ENCODE measurements around the gene TEX29.

The TEX29 gene

GRCh38 chr13:111289251-111289650, 31.2 kb upstream of the TEX29 start:
- DNase-seq (ENCODE audit: low read depth in 1 of 2, low spot score in 1 of 2) = no peak

- no peak for DNase-seq (ENCODE audit: low read depth in 1 of 2, low spot score in 1 of 2)
Measured at GRCh38 chr13:111291908-111292307, 28.5 kb upstream of the TEX29 start.

GRCh38 chr13:111292710-111293485, 27.5 kb upstream of the TEX29 start:
- DNase-seq (ENCODE audit: low read depth in 1 of 2, low spot score in 1 of 2) = no peak

- DNase-seq (ENCODE audit: low read depth in 1 of 2, low spot score in 1 of 2) = no peak
Measured at GRCh38 chr13:111295886-111296285, 24.6 kb upstream of the TEX29 start.

GRCh38 chr13:111296417-111296816, 24.0 kb upstream of the TEX29 start:
- no peak for DNase-seq (ENCODE audit: low read depth in 1 of 2, low spot score in 1 of 2)

GRCh38 chr13:111298214-111298975, 22.0 kb upstream of the TEX29 start:
- DNase-seq (ENCODE audit: low read depth in 1 of 2, low spot score in 1 of 2) = no peak

GRCh38 chr13:111302045-111302726, 18.3 kb upstream of the TEX29 start:
- DNase-seq (ENCODE audit: low read depth in 1 of 2, low spot score in 1 of 2) = no peak

- no peak for DNase-seq (ENCODE audit: low read depth in 1 of 2, low spot score in 1 of 2)
Measured at GRCh38 chr13:111303559-111303958, 16.9 kb upstream of the TEX29 start.

- no peak for DNase-seq (ENCODE audit: low read depth in 1 of 2, low spot score in 1 of 2)
Measured at GRCh38 chr13:111304041-111304544, 16.3 kb upstream of the TEX29 start.

GRCh38 chr13:111304603-111305289, 15.7 kb upstream of the TEX29 start:
- no peak for DNase-seq (ENCODE audit: low read depth in 1 of 2, low spot score in 1 of 2)

GRCh38 chr13:111312944-111313590, 7.4 kb upstream of the TEX29 start:
- no peak for DNase-seq (ENCODE audit: low read depth in 1 of 2, low spot score in 1 of 2)

- DNase-seq (ENCODE audit: low read depth in 1 of 2, low spot score in 1 of 2) = no peak
Measured at GRCh38 chr13:111313911-111314425, 6.5 kb upstream of the TEX29 start.

- no peak for DNase-seq (ENCODE audit: low read depth in 1 of 2, low spot score in 1 of 2)
Measured at GRCh38 chr13:111314852-111315251, 5.6 kb upstream of the TEX29 start.

- DNase-seq (ENCODE audit: low read depth in 1 of 2, low spot score in 1 of 2) = no peak
Measured at GRCh38 chr13:111315347-111315995, 5.0 kb upstream of the TEX29 start.

- DNase-seq (ENCODE audit: low read depth in 1 of 2, low spot score in 1 of 2) = no peak
Measured at GRCh38 chr13:111316161-111316730, 4.2 kb upstream of the TEX29 start.

- DNase-seq (ENCODE audit: low read depth in 1 of 2, low spot score in 1 of 2) = no peak
Measured at GRCh38 chr13:111317042-111317550, 3.3 kb upstream of the TEX29 start.

- no peak for DNase-seq (ENCODE audit: low read depth in 1 of 2, low spot score in 1 of 2)
Measured at GRCh38 chr13:111317571-111318345, 2.7 kb upstream of the TEX29 start.

GRCh38 chr13:111318386-111318785, 2.1 kb upstream of the TEX29 start:
- no peak for DNase-seq (ENCODE audit: low read depth in 1 of 2, low spot score in 1 of 2)

GRCh38 chr13:111319521-111319920, 921 bp upstream of the TEX29 start:
- DNase-seq (ENCODE audit: low read depth in 1 of 2, low spot score in 1 of 2) = no peak

Data from stimulated activated CD4-positive, alpha-beta T cell treated with anti-CD3 and anti-CD28 coated beads, Interleukin-15, amount 100 ng/mL, for 1 hour (primary cell).